Stimulated activated CD8-positive, alpha-beta memory T cell treated with anti-CD3 and anti-CD28 coated beads, Interleukin-12 subunit alpha, Interleukin-12 subunit beta, amount 100 ng/mL, for 1 hour (primary cell): ENCODE results near the gene CLEC16A.
"Not testable (repeated sequence)": the region's sequence is repeated elsewhere in the genome, so short reads cannot be mapped to it uniquely, and the experiment has no call there.

ENCODE experiments used
- DNase-seq: peaks from one replicate; pipeline ENCODE4 v3.0.0-alpha.2; 2020; ENCODE audit warnings: low read depth

Gene CLEC16A

GRCh38 chr16:11101695-11102522 lies 157.5 kb downstream of the CLEC16A start:
- no peak for DNase-seq

GRCh38 chr16:11102523-11102898 lies 158.1 kb downstream of the CLEC16A start:
- no peak for DNase-seq

GRCh38 chr16:11103301-11103700 lies 158.9 kb downstream of the CLEC16A start:
- DNase-seq: not testable (repeated sequence)

- DNase-seq: no peak
Measured at GRCh38 chr16:11104168-11105037, 160.0 kb downstream of the CLEC16A start.

GRCh38 chr16:11105038-11105903 lies 160.9 kb downstream of the CLEC16A start:
- no peak for DNase-seq

- DNase-seq: no peak
Measured at GRCh38 chr16:11106726-11107125, 162.4 kb downstream of the CLEC16A start.

GRCh38 chr16:11107780-11108465 lies 163.6 kb downstream of the CLEC16A start:
- DNase-seq: no peak

GRCh38 chr16:11108466-11108805 lies 164.1 kb downstream of the CLEC16A start:
- no peak for DNase-seq

- DNase-seq: no peak
Measured at GRCh38 chr16:11109566-11109965, 165.2 kb downstream of the CLEC16A start.

GRCh38 chr16:11111150-11111549 lies 166.8 kb downstream of the CLEC16A start:
- DNase-seq: no peak

GRCh38 chr16:11111856-11112634 lies 167.7 kb downstream of the CLEC16A start:
- DNase-seq: no peak

GRCh38 chr16:11112723-11113348 lies 168.5 kb downstream of the CLEC16A start:
- no peak for DNase-seq

- DNase-seq: no peak
Measured at GRCh38 chr16:11114366-11115164, 170.2 kb downstream of the CLEC16A start.

GRCh38 chr16:11117576-11118211 lies 173.3 kb downstream of the CLEC16A start:
- DNase-seq: no peak

- no peak for DNase-seq
Measured at GRCh38 chr16:11118479-11118878, 174.1 kb downstream of the CLEC16A start.

- no peak for DNase-seq
Measured at GRCh38 chr16:11121083-11121608, 176.8 kb downstream of the CLEC16A start.

GRCh38 chr16:11121914-11122692 lies 177.7 kb downstream of the CLEC16A start:
- no peak for DNase-seq

- DNase-seq: no peak
Measured at GRCh38 chr16:11123666-11124065, 179.3 kb downstream of the CLEC16A start.
